Activated CD4-positive, alpha-beta T cell treated with anti-CD3 and anti-CD28 coated beads, Interleukin-2, amount 10 ng/mL, durations not matched to agents 24 days and 14 days (primary cell): Measurements from ENCODE around the gene AJAP1. TPM values are rescaled to one million over a fixed set of nuclear protein-coding genes. Genes with fewer than 3 reads are reported as not detected.

Source experiments
- DNase-seq: peaks from one replicate; pipeline ENCODE4 v3.0.0; 2022
- H3K27ac Mint-ChIP-seq: one replicate; pipeline ENCODE4 v1.8.0; 2022; ENCODE audit warnings: mild to moderate bottlenecking, mixed read lengths
- H3K27me3 Mint-ChIP-seq: one replicate; pipeline ENCODE4 v1.8.0; 2022; ENCODE audit warnings: mixed read lengths
- H3K36me3 Mint-ChIP-seq: one replicate; pipeline ENCODE4 v1.8.0; 2022; ENCODE audit warnings: low read depth, mild to moderate bottlenecking, mixed read lengths
- H3K4me1 Mint-ChIP-seq: one replicate; pipeline ENCODE4 v1.8.0; 2021; ENCODE audit warnings: mixed read lengths
- H3K4me3 Mint-ChIP-seq: one replicate; pipeline ENCODE4 v1.8.0; 2022; ENCODE audit warnings: mild to moderate bottlenecking, moderate library complexity, mixed read lengths
- H3K9me3 Mint-ChIP-seq: one replicate; pipeline ENCODE4 v1.8.0; 2021; ENCODE audit warnings: mixed read lengths
- intact Hi-C: fragments of 100-400 bp; cut with micrococcal nuclease; formaldehyde crosslinking; loops from one replicate; pipeline ENCODE4 v1.15.1; 2023
- total RNA-seq: library from RNA; stranded (reverse); gene quantifications from 2 replicates; pipeline ENCODE4 v1.2.3, GENCODE V29; 2022

AJAP1 gene
- total RNA-seq, 1 donor from 2014 or later: not detected

DNA sequence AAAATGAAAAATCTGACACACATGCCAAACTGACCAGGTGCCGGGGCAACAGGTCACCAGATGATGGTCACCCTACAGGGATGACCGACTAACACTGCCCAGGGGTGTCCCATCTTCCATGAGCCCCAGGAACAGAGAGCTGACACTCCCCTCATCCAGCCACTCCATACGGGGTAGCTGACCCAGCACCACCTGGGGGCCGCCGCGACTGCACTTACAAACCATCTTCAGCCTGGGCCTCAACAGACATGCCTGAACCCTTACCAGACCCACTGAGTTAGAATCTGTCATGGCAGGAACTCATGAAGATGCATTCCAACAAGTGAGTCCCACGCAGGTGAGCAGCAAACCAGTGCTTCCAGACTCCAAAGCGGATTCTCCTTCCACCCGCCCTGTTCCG lies 31.6 kb upstream of the AJAP1 start:
- no peaks in the 10 kb centered on the region for H3K27me3 Mint-ChIP-seq
- no peaks in the 10 kb centered on the region for H3K36me3 Mint-ChIP-seq
- DNase-seq: no peak
- intact Hi-C loops: no loop called here
- H3K4me3 Mint-ChIP-seq: no peak overlapping the region
- H3K9me3 Mint-ChIP-seq: no peaks in the 10 kb centered on the region
- H3K4me1 Mint-ChIP-seq: no peaks in the 10 kb centered on the region
- no peak overlapping the region for H3K27ac Mint-ChIP-seq

GRCh38 chr1:4624141-4624715 lies 30.2 kb upstream of the AJAP1 start:
- Mint-ChIP-seq H3K4me1 (no peaks in the 10 kb centered on the region), H3K27me3 (no peaks in the 10 kb centered on the region), H3K9me3 (no peaks in the 10 kb centered on the region), H3K36me3 (no peaks in the 10 kb centered on the region), H3K4me3 (no peak overlapping the region), H3K27ac (no peak overlapping the region)
- intact Hi-C loops: no loop called here
- DNase-seq: no peak

- Mint-ChIP-seq H3K9me3 (no peaks in the 10 kb centered on the region), H3K27me3 (no peaks in the 10 kb centered on the region), H3K4me3 (no peak overlapping the region), H3K36me3 (no peaks in the 10 kb centered on the region), H3K4me1 (no peaks in the 10 kb centered on the region), H3K27ac (no peak overlapping the region)
- no peak for DNase-seq
- intact Hi-C loops: no loop called here
Observed at GRCh38 chr1:4624801-4625200, 29.6 kb upstream of the AJAP1 start.

DNA sequence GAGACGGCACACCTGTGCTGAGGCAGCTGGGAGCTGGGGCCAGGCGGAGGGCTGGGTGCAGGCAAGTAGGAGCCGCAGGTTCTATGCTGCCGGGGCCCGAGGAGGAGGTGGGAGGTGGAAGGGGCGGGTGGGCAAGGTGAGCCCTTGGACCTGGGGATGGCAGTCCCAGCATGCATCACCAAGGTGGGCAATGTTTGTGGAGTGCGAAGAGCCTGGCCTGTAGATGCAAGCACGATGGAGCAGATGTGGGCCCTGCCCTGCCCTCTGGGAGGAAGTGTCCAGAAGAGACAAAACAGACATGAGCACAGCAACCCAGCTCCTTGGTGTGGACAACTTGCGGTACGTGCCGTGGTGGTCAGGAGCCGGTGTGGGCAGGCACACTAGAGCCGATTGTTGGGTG lies 28.3 kb upstream of the AJAP1 start:
- H3K9me3 Mint-ChIP-seq: no peaks in the 10 kb centered on the region
- intact Hi-C loops: no loop called here
- DNase-seq: no peak
- no peaks in the 10 kb centered on the region for H3K36me3 Mint-ChIP-seq
- no peaks in the 10 kb centered on the region for H3K27me3 Mint-ChIP-seq
- no peaks in the 10 kb centered on the region for H3K4me1 Mint-ChIP-seq
- H3K27ac Mint-ChIP-seq: no peak overlapping the region
- no peak overlapping the region for H3K4me3 Mint-ChIP-seq

DNA sequence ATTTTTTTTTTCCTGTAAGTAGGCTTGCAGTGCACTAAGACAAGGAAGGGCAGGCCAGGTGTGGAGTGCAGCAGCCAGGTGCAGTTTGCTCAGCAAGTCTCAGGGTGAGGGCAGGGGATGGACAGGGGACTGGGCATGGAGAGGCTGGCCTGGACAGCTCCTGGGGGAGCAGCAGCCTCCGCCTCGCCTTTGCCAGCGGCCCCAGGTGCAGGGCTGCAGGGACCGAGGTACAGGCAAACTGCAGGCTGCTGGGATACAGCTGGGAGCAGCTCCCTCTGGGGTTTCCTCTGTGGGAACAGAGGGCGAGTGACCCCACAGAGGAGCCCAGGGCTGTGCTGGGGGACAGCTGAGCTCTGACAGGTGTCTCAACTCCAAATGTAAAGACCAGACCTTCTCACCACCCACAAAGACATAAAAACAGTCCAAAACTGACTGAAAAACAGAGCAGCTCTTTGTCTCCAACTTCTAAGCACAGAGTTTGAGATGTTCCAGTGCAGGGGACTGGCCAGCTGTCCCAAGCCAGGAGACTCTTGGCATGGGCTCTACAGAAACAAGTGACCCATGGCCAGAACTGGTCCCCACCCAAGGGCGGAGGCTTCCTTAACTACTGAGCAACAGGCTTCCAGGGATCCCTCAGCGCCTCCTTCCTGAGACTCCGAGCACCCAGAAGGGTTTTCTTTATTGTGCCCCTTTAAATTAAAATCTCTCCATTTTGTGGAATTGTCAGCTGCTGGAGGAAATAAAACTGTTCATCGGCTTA lies 27.7 kb upstream of the AJAP1 start:
- H3K4me1 Mint-ChIP-seq: no peaks in the 10 kb centered on the region
- H3K4me3 Mint-ChIP-seq: no peak overlapping the region
- H3K36me3 Mint-ChIP-seq: no peaks in the 10 kb centered on the region
- no peak for DNase-seq
- no peaks in the 10 kb centered on the region for H3K9me3 Mint-ChIP-seq
- no peak overlapping the region for H3K27ac Mint-ChIP-seq
- intact Hi-C loops: no loop called here
- no peaks in the 10 kb centered on the region for H3K27me3 Mint-ChIP-seq

DNA sequence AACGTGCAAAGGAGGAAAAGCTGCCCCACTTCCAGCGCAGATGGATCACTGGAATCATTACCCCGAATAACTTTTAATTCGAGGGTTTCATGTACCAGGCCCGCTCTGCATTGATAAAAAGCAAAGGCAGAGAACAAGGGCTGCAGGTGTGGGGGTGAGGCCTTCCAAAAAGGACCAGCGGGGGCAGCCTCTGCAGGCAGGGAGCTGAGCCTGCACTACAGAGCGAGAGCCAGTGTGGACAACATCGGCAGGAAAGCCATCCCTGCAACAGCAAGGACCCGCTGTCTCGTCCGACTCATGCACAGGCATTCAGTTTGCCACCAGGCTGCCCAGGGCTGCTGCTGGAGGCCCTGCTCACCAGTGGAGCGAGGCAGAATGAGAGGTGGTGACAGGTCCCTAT lies 27.1 kb upstream of the AJAP1 start:
- no peaks in the 10 kb centered on the region for H3K36me3 Mint-ChIP-seq
- H3K27me3 Mint-ChIP-seq: no peaks in the 10 kb centered on the region
- H3K9me3 Mint-ChIP-seq: no peaks in the 10 kb centered on the region
- intact Hi-C loops: no loop called here
- H3K4me3 Mint-ChIP-seq: no peak overlapping the region
- H3K4me1 Mint-ChIP-seq: no peaks in the 10 kb centered on the region
- no peak overlapping the region for H3K27ac Mint-ChIP-seq
- DNase-seq: no peak

DNA sequence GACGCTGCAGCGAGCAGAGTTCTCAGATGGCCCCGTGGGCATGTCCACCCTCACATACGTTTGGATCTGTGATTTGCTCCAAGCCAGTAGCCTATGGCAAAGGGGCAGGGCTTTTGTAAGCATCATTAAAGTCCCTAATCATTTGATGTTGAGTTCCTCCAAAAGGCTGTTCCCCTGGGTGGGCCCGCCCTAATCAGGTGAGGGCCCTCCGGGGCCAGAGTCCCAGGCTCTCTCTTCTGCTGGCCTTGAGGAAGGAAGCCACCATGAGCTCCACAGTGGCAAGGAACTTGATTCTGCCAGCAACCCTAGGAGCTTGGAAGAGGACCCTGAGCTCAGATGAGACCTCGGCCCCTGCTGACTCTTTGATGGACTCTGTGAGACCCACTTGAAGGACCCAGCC lies 25.4 kb upstream of the AJAP1 start:
- no peak overlapping the region for H3K4me3 Mint-ChIP-seq
- no peaks in the 10 kb centered on the region for H3K36me3 Mint-ChIP-seq
- no peaks in the 10 kb centered on the region for H3K9me3 Mint-ChIP-seq
- intact Hi-C loops: no loop called here
- no peak for DNase-seq
- H3K27ac Mint-ChIP-seq: no peak overlapping the region
- H3K27me3 Mint-ChIP-seq: no peaks in the 10 kb centered on the region
- no peaks in the 10 kb centered on the region for H3K4me1 Mint-ChIP-seq

GRCh38 chr1:4630561-4630960 lies 23.8 kb upstream of the AJAP1 start:
- Mint-ChIP-seq H3K36me3 (no peaks in the 10 kb centered on the region), H3K27ac (no peak overlapping the region), H3K4me1 (no peaks in the 10 kb centered on the region), H3K27me3 (no peaks in the 10 kb centered on the region), H3K4me3 (no peak overlapping the region), H3K9me3 (no peaks in the 10 kb centered on the region)
- intact Hi-C loops: no loop called here
- no peak for DNase-seq

- Mint-ChIP-seq H3K4me3 (no peak overlapping the region), H3K36me3 (no peaks in the 10 kb centered on the region), H3K4me1 (no peaks in the 10 kb centered on the region), H3K27ac (no peak overlapping the region), H3K9me3 (no peaks in the 10 kb centered on the region), H3K27me3 (no peaks in the 10 kb centered on the region)
- intact Hi-C loops: no loop called here
- DNase-seq: no peak
Observed at GRCh38 chr1:4631321-4631720, 23.1 kb upstream of the AJAP1 start.

DNA sequence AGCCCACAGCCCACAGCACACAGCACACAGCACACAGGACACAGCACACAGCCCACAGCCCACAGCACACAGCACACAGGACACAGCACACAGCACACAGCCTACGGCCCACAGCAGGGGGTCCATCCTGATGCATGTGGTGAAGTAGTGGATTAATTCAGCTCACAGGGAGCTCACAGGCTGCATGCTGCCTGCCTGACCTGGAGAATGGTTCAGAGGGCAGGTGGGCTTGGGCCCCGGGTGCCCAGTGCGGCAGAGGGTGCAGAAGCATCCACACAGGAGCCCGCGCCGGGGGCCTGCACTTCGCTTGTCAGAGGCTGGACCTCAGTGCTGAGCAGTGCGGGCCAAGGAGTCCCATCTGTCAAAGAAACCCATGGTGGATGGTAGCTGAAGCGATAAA lies 21.1 kb upstream of the AJAP1 start:
- H3K36me3 Mint-ChIP-seq: no peaks in the 10 kb centered on the region
- intact Hi-C loops: no loop called here
- H3K27ac Mint-ChIP-seq: no peak overlapping the region
- H3K4me3 Mint-ChIP-seq: no peak overlapping the region
- no peak for DNase-seq
- H3K27me3 Mint-ChIP-seq: peaks cover 1% of the 10 kb centered on the region
- H3K9me3 Mint-ChIP-seq: no peaks in the 10 kb centered on the region
- no peaks in the 10 kb centered on the region for H3K4me1 Mint-ChIP-seq

- H3K27me3 Mint-ChIP-seq: peaks cover 1% of the 10 kb centered on the region
- intact Hi-C loops: no loop called here
- H3K27ac Mint-ChIP-seq: no peak overlapping the region
- H3K36me3 Mint-ChIP-seq: no peaks in the 10 kb centered on the region
- no peak for DNase-seq
- H3K4me1 Mint-ChIP-seq: no peaks in the 10 kb centered on the region
- H3K9me3 Mint-ChIP-seq: no peaks in the 10 kb centered on the region
- H3K4me3 Mint-ChIP-seq: no peak overlapping the region
Observed at GRCh38 chr1:4634156-4634792, 20.1 kb upstream of the AJAP1 start.

- no peak for DNase-seq
- intact Hi-C loops: no loop called here
- Mint-ChIP-seq H3K9me3 (no peaks in the 10 kb centered on the region), H3K27me3 (peaks cover 1% of the 10 kb centered on the region), H3K27ac (no peak overlapping the region), H3K4me3 (no peak overlapping the region), H3K4me1 (no peaks in the 10 kb centered on the region), H3K36me3 (no peaks in the 10 kb centered on the region)
Observed at GRCh38 chr1:4634793-4635406, 19.5 kb upstream of the AJAP1 start.

GRCh38 chr1:4636186-4636585 lies 18.2 kb upstream of the AJAP1 start:
- Mint-ChIP-seq H3K36me3 (no peaks in the 10 kb centered on the region), H3K9me3 (no peaks in the 10 kb centered on the region), H3K27me3 (peaks cover 1% of the 10 kb centered on the region), H3K4me3 (no peak overlapping the region), H3K4me1 (no peaks in the 10 kb centered on the region), H3K27ac (no peak overlapping the region)
- intact Hi-C loops: no loop called here
- DNase-seq: no peak

- no peak overlapping the region for H3K27ac Mint-ChIP-seq
- no peak overlapping the region for H3K4me3 Mint-ChIP-seq
- peaks cover 1% of the 10 kb centered on the region for H3K27me3 Mint-ChIP-seq
- no peaks in the 10 kb centered on the region for H3K36me3 Mint-ChIP-seq
- no peaks in the 10 kb centered on the region for H3K4me1 Mint-ChIP-seq
- DNase-seq: no peak
- intact Hi-C loops: no loop called here
- H3K9me3 Mint-ChIP-seq: no peaks in the 10 kb centered on the region
Observed at GRCh38 chr1:4636644-4637380, 17.6 kb upstream of the AJAP1 start.
